ENCODE results near the gene RABGAP1L.

DNA sequence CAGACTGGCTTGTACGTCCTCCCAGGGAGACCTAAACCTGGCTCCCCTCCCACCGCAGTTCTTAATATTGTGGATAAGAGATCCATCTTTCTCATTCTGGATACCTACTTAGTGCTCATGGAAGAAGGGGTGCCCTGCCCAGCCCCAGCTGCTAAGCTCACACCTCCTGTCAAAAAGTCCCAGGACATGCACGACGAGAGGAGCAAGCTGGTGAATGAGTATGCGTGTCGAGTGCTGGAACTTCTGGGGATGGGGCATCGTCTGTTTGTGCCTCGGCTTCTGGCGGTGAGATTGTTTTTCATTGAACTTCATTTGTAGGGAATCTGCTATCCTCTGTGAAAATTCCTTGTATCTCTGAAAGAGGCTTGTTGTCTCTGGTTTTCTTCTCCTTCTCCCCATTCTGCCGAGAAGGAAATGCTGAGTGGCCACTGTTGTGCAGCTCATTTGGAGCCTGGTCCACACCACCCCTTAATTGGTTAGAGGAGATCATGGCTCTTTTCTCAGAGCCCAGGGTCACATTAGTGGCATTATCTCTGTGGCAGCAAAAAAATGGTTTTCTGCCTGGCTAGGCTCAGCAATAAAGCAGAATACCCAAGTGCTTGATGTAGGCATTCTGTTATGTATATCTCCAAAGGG, 641.0 kb downstream of the RABGAP1L start:
- TF ChIP-seq CTCF (IDR thresholded peaks at IDR 0.05; ENCODE audit: low read depth, low read length): no peak
- no peak for TF ChIP-seq POLR2A (IDR thresholded peaks at IDR 0.05; ENCODE audit: extremely low read depth, insufficient read length)
